ENCODE data around the gene CDC34. TPM values are rescaled to one million over a fixed set of nuclear protein-coding genes. Genes with fewer than 3 reads are reported as not detected.

CDC34 gene
- total and polyA plus RNA-seq, 9 of the 15 experiments (the other 6 are each of a cell fraction or from before 2014, with no cell fraction given) = 0.80 to 203 (median 65.5) TPM

DNA sequence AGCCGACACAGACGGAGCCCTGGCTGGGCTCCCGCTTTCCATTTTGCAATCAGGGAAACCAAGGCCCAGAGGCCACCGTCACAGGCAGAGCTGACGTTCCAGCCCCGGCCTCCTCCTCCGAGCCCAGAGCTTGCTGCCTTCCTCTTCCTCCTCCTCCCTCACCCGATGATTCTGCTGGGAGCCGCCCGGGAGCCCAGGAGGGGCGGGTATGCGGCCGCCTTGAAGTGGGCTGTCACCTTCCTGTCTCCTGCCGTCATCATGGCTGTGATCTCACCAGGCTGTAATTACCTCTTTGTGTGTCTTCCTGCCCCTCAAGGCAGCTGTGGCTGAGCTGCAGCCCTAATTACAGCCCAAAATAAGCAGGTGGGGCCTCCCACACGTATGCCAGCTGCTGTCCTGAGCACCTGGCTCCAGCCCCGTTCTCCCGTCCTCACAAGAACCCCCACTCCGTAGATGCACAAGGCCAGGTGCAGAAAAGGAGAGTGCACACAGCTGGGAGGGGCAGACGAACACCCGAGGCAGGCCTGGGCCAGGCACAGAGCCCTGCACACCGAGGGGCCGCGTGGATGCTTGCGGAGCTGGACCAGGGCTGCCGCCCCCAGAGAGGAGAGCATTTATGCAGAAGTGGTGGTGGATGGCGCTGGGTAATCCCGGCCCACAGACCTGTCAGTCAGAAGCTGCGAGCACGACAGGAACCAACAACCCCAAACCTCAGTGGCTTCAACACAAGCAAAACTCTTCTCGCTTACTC is 20.3 kb upstream of the CDC34 start:
- intact Hi-C loops (cut with micrococcal nuclease) = no loop called here
- FAIRE-seq = no peak
- in situ Hi-C loops (cut with MboI) = no loop called here
- H3K79me2 ChIP-seq (ENCODE audit: control insufficient read depth, insufficient read depth, low read length) = peaks cover 16% of the 10 kb centered on the region; the same call in 2 of the 3 replicates
- no peaks in the 10 kb centered on the region for H4K20me1 ChIP-seq (replicated peaks; ENCODE audit: control insufficient read depth, insufficient read depth, low read length)
- peaks cover 24% of the 10 kb centered on the region; the same call in 2 of the 3 replicates for H3K36me3 ChIP-seq (ENCODE audit: control insufficient read depth, insufficient read depth, low read length)
- POLR2A ChIA-PET = interaction anchor here (0.6 to 2.0 kb wide), 9 partner anchors 8 to 351 kb away, joined by 3 to 8 read pairs (median 4); no protein-coding TSS in a partner anchor
- WGBS (ENCODE audit: insufficient coverage, low coverage, missing lambda C conversion rate) = 79% methylated on average over 27 of the region's 30 CpGs
- no peak overlapping the region for H2AFZ ChIP-seq (ENCODE audit: low read depth, low read length)
- CTCF ChIA-PET (ENCODE audit: low intra/inter-chr PET ratio) = no interaction called here
- H3K4me2 ChIP-seq (ENCODE audit: insufficient read depth, low read length) = peak overlapping the region; percentile 6; the same call in 1 of the 2 replicates
- H3K9ac ChIP-seq (ENCODE audit: insufficient read depth in 1 of 2, low read depth in 2 of 2, low read length in 2 of 2) = peak overlapping the region in 1 of 2 experiments; percentile 81; a peak in 2 of 4 replicates
- ATAC-seq = no peak
- H3K27ac ChIP-seq (ENCODE audit: extremely low read depth, low read depth, low read length) = peak overlapping the region; percentile 4; the same call in 1 of the 3 replicates
- H3K9me1 ChIP-seq (ENCODE audit: control insufficient read depth, insufficient read depth, low read length) = peaks cover 4% of the 10 kb centered on the region
- no peaks in the 10 kb centered on the region; a peak in 1 of 5 replicates for H3K27me3 ChIP-seq (ENCODE audit: control insufficient read depth in 2 of 2, insufficient read depth in 2 of 2, low read length in 2 of 2)
- peaks cover 4% of the 10 kb centered on the region; the same call in 1 of the 2 replicates for H3K9me3 ChIP-seq (replicated peaks; ENCODE audit: control insufficient read depth, insufficient read depth, low read depth, low read length)
- no TSS peak for BruUV-seq (replicated peaks)
- peak in 1 of 4 experiments; percentile 15 for DNase-seq (ENCODE audit: extremely low read depth in 1 of 4, low spot score in 3 of 4)
- H3K4me3 ChIP-seq = no peak overlapping the region
- peaks cover 19 to 80% of the 10 kb centered on the region in 2 experiments; a peak in 4 of 5 replicates for H3K4me1 ChIP-seq (replicated peaks in 1 of 2; ENCODE audit: control insufficient read depth in 2 of 2, insufficient read depth in 2 of 2, low read length in 2 of 2)
- TF ChIP-seq, protein P1, sequence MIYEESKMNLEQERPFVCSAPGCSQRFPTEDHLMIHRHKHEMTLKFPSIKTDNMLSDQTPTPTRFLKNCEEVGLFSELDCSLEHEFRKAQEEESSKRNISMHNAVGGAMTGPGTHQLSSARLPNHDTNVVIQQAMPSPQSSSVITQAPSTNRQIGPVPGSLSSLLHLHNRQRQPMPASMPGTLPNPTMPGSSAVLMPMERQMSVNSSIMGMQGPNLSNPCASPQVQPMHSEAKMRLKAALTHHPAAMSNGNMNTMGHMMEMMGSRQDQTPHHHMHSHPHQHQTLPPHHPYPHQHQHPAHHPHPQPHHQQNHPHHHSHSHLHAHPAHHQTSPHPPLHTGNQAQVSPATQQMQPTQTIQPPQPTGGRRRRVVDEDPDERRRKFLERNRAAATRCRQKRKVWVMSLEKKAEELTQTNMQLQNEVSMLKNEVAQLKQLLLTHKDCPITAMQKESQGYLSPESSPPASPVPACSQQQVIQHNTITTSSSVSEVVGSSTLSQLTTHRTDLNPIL (CRISPR knock-in tag; IDR thresholded peaks at IDR 0.05) = no peak
- TF ChIP-seq BHLHE40 (IDR thresholded peaks at IDR 0.05; ENCODE audit: low read length) (no peak), MBD2 (IDR thresholded peaks at IDR 0.05; ENCODE audit: borderline replicate concordance, low read depth) (no peak), OTX1 (CRISPR knock-in tag; IDR thresholded peaks at IDR 0.05) (no peak), PHF8 (IDR thresholded peaks at IDR 0.05; ENCODE audit: borderline replicate concordance, low read length) (no peak), POLR3G (IDR thresholded peaks at IDR 0.05; ENCODE audit: extremely low read depth, insufficient read length, insufficient replicate concordance) (no peak), CHD1 (IDR thresholded peaks at IDR 0.05; ENCODE audit: low read length) (no peak), TBL1XR1 (IDR thresholded peaks at IDR 0.05; ENCODE audit: low read length in 2 of 2) (no peak), FOXK1 (CRISPR knock-in tag; IDR thresholded peaks at IDR 0.05; ENCODE audit: borderline replicate concordance) (no peak), ZFX (CRISPR knock-in tag; IDR thresholded peaks at IDR 0.05) (no peak; the same call in 1 of the 2 replicates), SP2 (IDR thresholded peaks at IDR 0.05; ENCODE audit: extremely low read depth, low read depth, low read length, poor library complexity, severe bottlenecking) (no peak), RBFOX2 (IDR thresholded peaks at IDR 0.05; ENCODE audit: low read depth, low read length) (peak; percentile 20; the same call in 1 of the 2 replicates), CEBPB (tag; IDR thresholded peaks at IDR 0.05) (no peak), HOXB6 (CRISPR knock-in tag; IDR thresholded peaks at IDR 0.05; ENCODE audit: borderline replicate concordance) (no peak)
- TF ChIP-seq, protein P2, sequence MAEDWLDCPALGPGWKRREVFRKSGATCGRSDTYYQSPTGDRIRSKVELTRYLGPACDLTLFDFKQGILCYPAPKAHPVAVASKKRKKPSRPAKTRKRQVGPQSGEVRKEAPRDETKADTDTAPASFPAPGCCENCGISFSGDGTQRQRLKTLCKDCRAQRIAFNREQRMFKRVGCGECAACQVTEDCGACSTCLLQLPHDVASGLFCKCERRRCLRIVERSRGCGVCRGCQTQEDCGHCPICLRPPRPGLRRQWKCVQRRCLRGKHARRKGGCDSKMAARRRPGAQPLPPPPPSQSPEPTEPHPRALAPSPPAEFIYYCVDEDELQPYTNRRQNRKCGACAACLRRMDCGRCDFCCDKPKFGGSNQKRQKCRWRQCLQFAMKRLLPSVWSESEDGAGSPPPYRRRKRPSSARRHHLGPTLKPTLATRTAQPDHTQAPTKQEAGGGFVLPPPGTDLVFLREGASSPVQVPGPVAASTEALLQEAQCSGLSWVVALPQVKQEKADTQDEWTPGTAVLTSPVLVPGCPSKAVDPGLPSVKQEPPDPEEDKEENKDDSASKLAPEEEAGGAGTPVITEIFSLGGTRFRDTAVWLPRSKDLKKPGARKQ (CRISPR knock-in tag; IDR thresholded peaks at IDR 0.05) = no peak
- TF ChIP-seq, protein P3, sequence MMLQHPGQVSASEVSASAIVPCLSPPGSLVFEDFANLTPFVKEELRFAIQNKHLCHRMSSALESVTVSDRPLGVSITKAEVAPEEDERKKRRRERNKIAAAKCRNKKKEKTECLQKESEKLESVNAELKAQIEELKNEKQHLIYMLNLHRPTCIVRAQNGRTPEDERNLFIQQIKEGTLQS (IDR thresholded peaks at IDR 0.05) = 0 out of 2 replicates have a peak, but pooled peaks have one; percentile 8
- TF ChIP-seq, protein P3 (CRISPR knock-in tag; conservative IDR thresholded peaks at IDR 0.05) = no peak

Data from K562 (cell line).